ENCODE results near the gene ZC3H7A. TPM values are rescaled to one million over a fixed set of nuclear protein-coding genes. Genes with fewer than 3 reads are reported as not detected.
A peak's percentile ranks its signal among the peaks of the same experiment; 100 is the strongest.

The ZC3H7A gene
- total and polyA plus RNA-seq, 2 of the 13 experiments (the other 11 are each of a cell fraction or from before 2014, with no cell fraction given), result 29.2 to 36.8 TPM

DNA sequence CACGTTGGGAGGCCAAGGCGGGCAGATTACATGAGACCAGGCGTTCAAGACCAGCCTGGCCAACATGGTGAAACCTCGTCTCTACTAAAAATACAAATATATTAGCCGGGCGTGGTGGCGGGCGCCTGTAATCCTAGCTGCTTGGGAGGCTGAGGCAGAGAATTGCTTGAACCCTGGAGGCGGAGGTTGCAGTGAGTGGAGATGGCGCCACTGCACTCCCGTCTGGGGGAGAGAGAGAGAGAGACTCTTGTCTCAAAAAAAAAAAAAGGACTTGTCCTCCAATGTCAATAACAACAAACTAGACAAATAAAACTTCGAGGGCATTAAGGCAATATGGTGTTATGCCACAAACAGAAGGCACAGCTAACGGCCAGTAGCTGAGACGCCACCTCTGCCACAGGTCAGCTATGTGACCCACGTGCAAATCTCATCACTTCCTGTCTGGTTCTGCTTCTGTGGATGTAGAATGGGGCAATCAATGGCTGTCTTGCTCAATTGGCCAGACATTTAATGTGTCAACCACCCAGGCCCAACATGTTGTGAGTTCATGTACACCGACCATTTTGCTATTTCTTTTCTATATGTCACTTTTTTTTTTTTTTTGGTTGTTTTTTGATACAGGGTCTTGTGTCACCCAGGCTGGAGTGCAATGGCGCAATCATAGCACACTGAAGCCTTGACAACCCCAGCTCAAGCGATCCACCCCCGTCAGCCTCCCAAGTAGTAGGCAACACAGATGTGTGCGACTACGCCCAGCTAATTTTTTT lies 53.6 kb downstream of the ZC3H7A start (continued):
- peak; percentile 81; the same call in 1 of the 2 replicates for TF ChIP-seq SIN3A (IDR thresholded peaks at IDR 0.05; ENCODE audit: borderline replicate concordance, low read depth, low read length)
- TF ChIP-seq, protein P1, sequence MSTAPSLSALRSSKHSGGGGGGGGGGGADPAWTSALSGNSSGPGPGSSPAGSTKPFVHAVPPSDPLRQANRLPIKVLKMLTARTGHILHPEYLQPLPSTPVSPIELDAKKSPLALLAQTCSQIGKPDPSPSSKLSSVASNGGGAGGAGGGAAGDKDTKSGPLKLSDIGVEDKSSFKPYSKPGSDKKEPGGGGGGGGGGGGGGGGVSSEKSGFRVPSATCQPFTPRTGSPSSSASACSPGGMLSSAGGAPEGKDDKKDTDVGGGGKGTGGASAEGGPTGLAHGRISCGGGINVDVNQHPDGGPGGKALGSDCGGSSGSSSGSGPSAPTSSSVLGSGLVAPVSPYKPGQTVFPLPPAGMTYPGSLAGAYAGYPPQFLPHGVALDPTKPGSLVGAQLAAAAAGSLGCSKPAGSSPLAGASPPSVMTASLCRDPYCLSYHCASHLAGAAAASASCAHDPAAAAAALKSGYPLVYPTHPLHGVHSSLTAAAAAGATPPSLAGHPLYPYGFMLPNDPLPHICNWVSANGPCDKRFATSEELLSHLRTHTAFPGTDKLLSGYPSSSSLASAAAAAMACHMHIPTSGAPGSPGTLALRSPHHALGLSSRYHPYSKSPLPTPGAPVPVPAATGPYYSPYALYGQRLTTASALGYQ (CRISPR knock-in tag; IDR thresholded peaks at IDR 0.05), result peak; percentile 9; the same call in 1 of the 2 replicates
- TF ChIP-seq ZFP41 (CRISPR knock-in tag; IDR thresholded peaks at IDR 0.05; ENCODE audit: borderline replicate concordance), result no peak
- peak; percentile 87; the same call in 1 of the 2 replicates for TF ChIP-seq ZSCAN20 (CRISPR knock-in tag; IDR thresholded peaks at IDR 0.05; ENCODE audit: borderline replicate concordance)
- no peak; the same call in 1 of the 2 replicates for TF ChIP-seq IRX3 (CRISPR knock-in tag; IDR thresholded peaks at IDR 0.05; ENCODE audit: borderline replicate concordance, low read depth)
- no peak for TF ChIP-seq SPEN (CRISPR knock-in tag; IDR thresholded peaks at IDR 0.05; ENCODE audit: low read depth)
- 0 out of 2 replicates have a peak, but pooled peaks have one; percentile 42 for TF ChIP-seq ZNF549 (CRISPR knock-in tag; IDR thresholded peaks at IDR 0.05)
- TF ChIP-seq RBM22 (optimal IDR thresholded peaks at IDR 0.05; ENCODE audit: low read length), result peak; percentile 79
- TF ChIP-seq SOX6 (IDR thresholded peaks at IDR 0.05), result no peak
- no peak; the same call in 1 of the 2 replicates for TF ChIP-seq SOX6 (CRISPR knock-in tag; IDR thresholded peaks at IDR 0.05)
- peak; percentile 65; the same call in 1 of the 2 replicates for TF ChIP-seq ZNF20 (CRISPR knock-in tag; IDR thresholded peaks at IDR 0.05)
- TF ChIP-seq LCORL (IDR thresholded peaks at IDR 0.05), result no peak
- TF ChIP-seq LCORL (CRISPR knock-in tag; IDR thresholded peaks at IDR 0.05), result no peak; the same call in 1 of the 2 replicates
- peak; percentile 51; the same call in 1 of the 2 replicates for TF ChIP-seq ZNF737 (CRISPR knock-in tag; IDR thresholded peaks at IDR 0.05; ENCODE audit: borderline replicate concordance)
- peak; percentile 40; the same call in 1 of the 2 replicates for TF ChIP-seq ZNF205 (CRISPR knock-in tag; IDR thresholded peaks at IDR 0.05)
- peak; percentile 35 for TF ChIP-seq ZEB1 (IDR thresholded peaks at IDR 0.05; ENCODE audit: insufficient replicate concordance, low read depth)
- TF ChIP-seq, protein P2, sequence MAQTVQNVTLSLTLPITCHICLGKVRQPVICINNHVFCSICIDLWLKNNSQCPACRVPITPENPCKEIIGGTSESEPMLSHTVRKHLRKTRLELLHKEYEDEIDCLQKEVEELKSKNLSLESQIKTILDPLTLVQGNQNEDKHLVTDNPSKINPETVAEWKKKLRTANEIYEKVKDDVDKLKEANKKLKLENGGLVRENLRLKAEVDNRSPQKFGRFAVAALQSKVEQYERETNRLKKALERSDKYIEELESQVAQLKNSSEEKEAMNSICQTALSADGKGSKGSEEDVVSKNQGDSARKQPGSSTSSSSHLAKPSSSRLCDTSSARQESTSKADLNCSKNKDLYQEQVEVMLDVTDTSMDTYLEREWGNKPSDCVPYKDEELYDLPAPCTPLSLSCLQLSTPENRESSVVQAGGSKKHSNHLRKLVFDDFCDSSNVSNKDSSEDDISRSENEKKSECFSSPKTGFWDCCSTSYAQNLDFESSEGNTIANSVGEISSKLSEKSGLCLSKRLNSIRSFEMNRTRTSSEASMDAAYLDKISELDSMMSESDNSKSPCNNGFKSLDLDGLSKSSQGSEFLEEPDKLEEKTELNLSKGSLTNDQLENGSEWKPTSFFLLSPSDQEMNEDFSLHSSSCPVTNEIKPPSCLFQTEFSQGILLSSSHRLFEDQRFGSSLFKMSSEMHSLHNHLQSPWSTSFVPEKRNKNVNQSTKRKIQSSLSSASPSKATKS (CRISPR knock-in tag; IDR thresholded peaks at IDR 0.05), result 0 out of 2 replicates have a peak, but pooled peaks have one; percentile 41
- TF ChIP-seq TAF1 (CRISPR knock-in tag; IDR thresholded peaks at IDR 0.05), result no peak
- TF ChIP-seq ETV5 (CRISPR knock-in tag; IDR thresholded peaks at IDR 0.05; ENCODE audit: borderline replicate concordance), result peak; percentile 97
- TF ChIP-seq BRD4 (CRISPR knock-in tag; IDR thresholded peaks at IDR 0.05), result peak; percentile 75; the same call in 1 of the 2 replicates
- no peak for TF ChIP-seq TBP (CRISPR knock-in tag; IDR thresholded peaks at IDR 0.05)
- no peak for TF ChIP-seq ZNF75D (CRISPR knock-in tag; IDR thresholded peaks at IDR 0.05; ENCODE audit: borderline replicate concordance)
- TF ChIP-seq, protein P3, sequence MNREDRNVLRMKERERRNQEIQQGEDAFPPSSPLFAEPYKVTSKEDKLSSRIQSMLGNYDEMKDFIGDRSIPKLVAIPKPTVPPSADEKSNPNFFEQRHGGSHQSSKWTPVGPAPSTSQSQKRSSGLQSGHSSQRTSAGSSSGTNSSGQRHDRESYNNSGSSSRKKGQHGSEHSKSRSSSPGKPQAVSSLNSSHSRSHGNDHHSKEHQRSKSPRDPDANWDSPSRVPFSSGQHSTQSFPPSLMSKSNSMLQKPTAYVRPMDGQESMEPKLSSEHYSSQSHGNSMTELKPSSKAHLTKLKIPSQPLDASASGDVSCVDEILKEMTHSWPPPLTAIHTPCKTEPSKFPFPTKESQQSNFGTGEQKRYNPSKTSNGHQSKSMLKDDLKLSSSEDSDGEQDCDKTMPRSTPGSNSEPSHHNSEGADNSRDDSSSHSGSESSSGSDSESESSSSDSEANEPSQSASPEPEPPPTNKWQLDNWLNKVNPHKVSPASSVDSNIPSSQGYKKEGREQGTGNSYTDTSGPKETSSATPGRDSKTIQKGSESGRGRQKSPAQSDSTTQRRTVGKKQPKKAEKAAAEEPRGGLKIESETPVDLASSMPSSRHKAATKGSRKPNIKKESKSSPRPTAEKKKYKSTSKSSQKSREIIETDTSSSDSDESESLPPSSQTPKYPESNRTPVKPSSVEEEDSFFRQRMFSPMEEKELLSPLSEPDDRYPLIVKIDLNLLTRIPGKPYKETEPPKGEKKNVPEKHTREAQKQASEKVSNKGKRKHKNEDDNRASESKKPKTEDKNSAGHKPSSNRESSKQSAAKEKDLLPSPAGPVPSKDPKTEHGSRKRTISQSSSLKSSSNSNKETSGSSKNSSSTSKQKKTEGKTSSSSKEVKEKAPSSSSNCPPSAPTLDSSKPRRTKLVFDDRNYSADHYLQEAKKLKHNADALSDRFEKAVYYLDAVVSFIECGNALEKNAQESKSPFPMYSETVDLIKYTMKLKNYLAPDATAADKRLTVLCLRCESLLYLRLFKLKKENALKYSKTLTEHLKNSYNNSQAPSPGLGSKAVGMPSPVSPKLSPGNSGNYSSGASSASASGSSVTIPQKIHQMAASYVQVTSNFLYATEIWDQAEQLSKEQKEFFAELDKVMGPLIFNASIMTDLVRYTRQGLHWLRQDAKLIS (CRISPR knock-in tag; IDR thresholded peaks at IDR 0.05), result peak; percentile 80; the same call in 1 of the 2 replicates

Measured in HepG2 (cell line).